ENCODE data around the gene NRG2.

- TF ChIP-seq, protein P1, sequence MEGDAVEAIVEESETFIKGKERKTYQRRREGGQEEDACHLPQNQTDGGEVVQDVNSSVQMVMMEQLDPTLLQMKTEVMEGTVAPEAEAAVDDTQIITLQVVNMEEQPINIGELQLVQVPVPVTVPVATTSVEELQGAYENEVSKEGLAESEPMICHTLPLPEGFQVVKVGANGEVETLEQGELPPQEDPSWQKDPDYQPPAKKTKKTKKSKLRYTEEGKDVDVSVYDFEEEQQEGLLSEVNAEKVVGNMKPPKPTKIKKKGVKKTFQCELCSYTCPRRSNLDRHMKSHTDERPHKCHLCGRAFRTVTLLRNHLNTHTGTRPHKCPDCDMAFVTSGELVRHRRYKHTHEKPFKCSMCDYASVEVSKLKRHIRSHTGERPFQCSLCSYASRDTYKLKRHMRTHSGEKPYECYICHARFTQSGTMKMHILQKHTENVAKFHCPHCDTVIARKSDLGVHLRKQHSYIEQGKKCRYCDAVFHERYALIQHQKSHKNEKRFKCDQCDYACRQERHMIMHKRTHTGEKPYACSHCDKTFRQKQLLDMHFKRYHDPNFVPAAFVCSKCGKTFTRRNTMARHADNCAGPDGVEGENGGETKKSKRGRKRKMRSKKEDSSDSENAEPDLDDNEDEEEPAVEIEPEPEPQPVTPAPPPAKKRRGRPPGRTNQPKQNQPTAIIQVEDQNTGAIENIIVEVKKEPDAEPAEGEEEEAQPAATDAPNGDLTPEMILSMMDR (IDR thresholded peaks at IDR 0.05) = no peak
- no peak for TF ChIP-seq POLR2A (IDR thresholded peaks at IDR 0.05)
Observed at GRCh38 chr5:140054086-140054689, 11.1 kb upstream of the NRG2 start.

Data from thyroid gland (tissue), 4 donors.